GM12801 (cell line): ENCODE data around the gene DPF3.

Experiments
- TF ChIP-seq, protein P1 (sequence below): IDR thresholded peaks from one replicate; pipeline ENCODE4 v1.5.1; 2011; ENCODE audit warnings: control low read depth; ENCODE audit not compliant: insufficient read length; ENCODE audit errors: extremely low read depth

Gene DPF3

DNA sequence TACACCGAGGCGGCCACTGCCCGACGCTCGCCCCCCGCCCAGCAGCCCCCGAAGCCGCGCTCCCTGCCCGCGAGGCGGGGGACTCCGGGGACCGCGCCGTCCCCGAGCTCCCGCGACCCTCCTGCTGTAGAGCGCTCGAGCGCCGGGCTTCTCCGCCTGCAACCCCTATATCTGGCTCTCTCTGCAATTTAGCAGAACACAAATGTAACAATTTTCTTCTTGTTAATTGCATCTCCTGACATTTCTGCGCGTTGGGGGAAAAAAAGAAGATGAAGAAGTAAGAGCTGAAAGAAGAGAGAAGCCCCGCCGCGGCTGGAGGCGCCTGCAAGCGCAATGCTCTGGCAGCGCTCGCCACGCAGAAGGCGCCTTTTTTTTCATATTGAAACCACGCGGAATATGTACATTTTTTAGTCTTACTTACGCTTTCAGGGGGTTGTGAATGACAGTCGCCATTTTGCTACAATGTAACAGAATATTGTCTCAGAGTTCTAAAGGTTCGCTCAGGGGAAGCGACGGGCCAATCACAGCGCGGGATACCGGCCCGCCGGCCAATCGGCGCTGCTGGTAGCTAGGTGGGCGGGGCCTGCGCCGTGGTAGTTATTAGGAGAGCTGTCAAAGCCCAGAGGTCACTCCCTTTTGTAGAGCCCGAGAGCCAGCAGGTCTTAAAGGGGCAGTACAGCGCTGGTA is at the start of gene DPF3:
TSS of gene DPF3 (minus strand) at position 466 of the 687 bp plus-strand sequence. CDS start at position 453, 13 bp downstream.
- TF ChIP-seq, protein P1, sequence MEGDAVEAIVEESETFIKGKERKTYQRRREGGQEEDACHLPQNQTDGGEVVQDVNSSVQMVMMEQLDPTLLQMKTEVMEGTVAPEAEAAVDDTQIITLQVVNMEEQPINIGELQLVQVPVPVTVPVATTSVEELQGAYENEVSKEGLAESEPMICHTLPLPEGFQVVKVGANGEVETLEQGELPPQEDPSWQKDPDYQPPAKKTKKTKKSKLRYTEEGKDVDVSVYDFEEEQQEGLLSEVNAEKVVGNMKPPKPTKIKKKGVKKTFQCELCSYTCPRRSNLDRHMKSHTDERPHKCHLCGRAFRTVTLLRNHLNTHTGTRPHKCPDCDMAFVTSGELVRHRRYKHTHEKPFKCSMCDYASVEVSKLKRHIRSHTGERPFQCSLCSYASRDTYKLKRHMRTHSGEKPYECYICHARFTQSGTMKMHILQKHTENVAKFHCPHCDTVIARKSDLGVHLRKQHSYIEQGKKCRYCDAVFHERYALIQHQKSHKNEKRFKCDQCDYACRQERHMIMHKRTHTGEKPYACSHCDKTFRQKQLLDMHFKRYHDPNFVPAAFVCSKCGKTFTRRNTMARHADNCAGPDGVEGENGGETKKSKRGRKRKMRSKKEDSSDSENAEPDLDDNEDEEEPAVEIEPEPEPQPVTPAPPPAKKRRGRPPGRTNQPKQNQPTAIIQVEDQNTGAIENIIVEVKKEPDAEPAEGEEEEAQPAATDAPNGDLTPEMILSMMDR = no peak

DNA sequence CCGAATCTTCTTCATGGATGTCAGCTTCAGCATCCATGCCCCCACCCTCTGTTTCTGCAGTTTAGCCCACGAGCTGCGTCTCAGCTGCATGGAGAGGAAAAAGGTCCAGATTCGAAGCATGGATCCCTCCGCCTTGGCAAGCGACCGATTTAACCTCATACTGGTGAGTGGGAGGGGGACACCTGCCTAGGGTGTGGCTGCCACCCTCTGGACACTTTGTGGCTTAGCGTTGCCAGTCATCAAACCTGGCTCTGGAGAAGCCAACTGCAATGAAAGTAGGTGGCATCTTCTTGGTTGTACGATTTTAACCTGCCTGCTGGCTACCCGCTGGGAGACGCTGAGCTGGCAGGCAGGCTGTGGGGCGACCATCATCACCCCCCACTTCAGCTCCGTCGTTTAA is 49.0 kb upstream of the DPF3 start:
- TF ChIP-seq, protein P1 = no peak

DNA sequence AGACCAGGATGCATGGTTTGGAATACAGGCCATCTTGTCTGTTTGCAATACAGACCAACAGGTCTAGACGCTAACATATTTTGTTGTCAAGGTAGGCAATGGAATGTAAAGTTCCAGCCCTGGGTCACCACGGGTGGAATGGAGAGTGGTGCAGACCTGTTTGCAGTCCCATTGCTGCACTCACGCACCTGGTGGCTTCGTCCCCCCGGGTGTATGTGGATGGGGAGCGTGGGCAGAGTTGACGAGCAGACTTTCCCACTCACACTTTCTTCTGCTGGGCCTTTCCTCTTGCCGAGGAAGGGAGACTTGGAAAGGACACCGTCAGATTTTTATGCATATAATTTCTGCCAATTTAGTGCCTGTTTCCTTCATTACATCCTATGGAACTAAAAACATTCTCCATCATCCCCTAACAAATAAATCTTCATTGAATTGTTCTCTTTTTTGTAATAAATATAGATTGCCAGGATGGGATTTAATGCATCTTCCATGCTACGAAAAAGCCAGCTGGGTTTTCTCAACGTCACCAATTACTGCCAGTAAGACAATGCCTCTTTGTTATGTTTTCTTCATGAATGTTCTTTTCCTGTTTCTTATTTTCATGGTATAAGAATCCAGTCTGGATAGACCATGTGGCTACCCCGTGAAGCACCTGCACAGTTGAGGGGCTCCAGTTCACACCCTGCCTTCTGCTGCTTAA is 47.5 kb upstream of the DPF3 start:
- TF ChIP-seq, protein P1 = no peak

DNA sequence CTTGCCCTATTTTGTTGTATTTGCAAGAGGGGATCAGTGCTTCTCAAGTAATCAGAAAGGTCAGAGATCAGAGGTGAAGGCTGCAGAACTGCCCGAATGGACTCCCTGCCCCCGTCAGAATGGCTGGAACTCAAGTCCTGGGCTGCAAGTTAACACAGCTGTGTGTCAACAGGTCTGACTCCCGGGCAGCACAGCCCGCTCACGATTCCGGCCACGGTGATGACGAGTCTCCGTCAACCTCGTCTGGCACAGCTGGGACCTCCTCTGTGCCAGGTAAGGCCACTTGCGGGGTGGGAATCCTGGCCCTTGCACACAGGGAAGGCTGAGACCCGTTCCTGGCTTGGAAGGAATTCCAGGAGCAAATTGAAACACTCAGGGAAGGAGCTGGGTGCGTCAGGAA is 45.7 kb upstream of the DPF3 start:
- TF ChIP-seq, protein P1 = no peak

DNA sequence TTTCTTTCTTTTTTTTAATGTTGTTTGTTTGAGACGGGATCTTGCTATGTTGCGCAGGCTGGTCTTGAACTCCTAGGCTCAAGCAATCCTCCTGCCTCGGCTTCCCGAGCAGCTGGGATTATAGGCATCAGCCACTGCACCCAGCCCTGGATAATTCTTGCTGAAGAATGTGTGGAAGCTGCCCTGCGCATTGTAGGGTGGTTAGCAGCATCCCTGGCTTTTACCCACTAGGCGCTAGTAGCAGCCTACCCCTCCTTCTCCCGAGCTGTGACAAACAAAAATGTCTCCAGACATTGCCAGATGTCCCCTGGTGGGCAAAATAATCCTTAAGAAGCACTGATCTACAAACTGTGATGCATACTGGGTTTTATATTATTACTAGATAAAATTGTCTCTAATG is 39.0 kb upstream of the DPF3 start:
- TF ChIP-seq, protein P1 = no peak

DNA sequence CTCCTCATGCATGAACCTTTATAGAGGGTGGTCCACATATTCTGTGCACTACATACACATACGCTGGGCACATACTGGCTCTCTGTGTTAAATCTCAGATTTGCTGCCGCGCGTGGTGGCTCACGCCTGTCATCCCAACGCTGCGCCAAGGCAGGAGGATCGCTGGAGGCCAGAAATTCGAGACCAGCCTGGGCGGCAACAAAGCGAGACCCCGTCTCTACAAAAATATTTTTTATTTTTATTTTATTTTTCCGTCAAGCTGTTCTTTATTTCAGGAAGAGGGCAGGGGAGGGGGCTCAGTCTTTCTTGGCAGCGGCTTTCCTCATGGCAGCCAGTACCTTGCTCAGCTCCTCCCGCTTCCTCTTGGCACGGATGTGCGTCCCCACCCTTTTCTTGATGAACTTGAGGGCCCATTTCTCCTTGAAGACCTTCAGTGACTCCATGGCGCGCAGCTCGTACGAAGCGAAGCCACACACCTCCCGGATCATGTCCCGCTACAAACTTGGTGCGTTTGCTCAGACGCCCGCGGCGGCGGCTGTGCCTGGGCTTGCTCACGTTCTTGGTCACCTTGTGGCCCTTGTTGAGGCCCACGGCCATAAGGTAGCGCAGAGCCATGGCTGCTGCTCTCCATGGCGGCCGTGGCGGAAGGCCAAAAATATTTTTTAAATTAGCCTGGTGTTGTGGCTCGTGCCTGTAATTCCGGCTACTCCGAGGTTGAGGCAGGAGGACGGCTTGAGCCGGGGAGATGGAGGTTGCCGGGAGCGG is 35.6 kb upstream of the DPF3 start:
- TF ChIP-seq, protein P1 = no peak

DNA sequence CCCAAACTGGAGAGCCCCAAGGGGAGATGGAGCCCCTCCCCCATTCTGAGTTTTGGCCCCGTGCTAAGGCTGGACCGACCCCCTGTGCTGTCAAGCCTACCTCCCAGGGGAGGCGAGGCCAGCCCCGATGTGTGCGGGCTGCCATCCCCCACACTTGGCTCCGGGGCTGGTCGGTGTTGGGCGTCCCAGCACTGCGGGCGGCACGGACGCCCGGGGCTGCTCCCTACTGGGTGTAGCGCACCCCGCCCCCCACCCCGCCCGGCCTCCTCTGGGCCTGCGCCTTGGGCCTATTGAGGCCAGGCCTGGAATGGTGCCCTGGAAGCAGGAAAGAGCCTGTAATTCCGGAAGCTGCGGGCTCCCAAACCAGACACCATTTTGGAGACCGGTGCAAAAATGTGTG is 35.0 kb upstream of the DPF3 start:
- TF ChIP-seq, protein P1 = no peak
